ENCODE results near the gene PKIB. TPM values are rescaled to one million over a fixed set of nuclear protein-coding genes. Genes with fewer than 3 reads are reported as not detected.

PKIB gene
- total RNA-seq, 2 donors from 2014 or later: 63.4 to 113 TPM

DNA sequence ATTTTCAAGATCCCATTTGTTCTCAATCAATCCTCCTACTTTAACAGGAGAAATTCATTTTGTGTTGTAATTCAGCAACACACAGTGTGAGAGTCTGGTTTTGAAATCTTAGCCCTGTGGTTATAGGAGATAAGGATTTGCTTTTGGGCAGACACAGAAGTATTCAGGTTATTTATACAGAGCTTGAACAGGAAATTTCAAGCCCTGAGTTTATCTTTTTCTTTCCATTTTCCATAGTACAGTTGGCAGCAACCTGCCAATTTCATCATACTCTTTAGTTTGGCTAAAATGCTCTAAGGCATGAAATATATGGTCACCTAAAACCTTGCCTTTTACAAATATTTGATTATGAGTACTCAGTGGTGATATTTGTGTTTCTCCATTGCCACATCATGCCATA is 41.4 kb downstream of the PKIB start:
- Histone ChIP-seq H3K36me3 (no peaks in the 10 kb centered on the region), H3K9ac (ENCODE audit: low read depth in 2 of 2, low read length in 2 of 2) (no peak overlapping the region), H3K4me1 (no peaks in the 10 kb centered on the region), H3K27ac (no peak overlapping the region), H3K4me3 (no peak overlapping the region), H3K27me3 (no peaks in the 10 kb centered on the region), H3K9me3 (no peaks in the 10 kb centered on the region)
- TF ChIP-seq, protein P1, sequence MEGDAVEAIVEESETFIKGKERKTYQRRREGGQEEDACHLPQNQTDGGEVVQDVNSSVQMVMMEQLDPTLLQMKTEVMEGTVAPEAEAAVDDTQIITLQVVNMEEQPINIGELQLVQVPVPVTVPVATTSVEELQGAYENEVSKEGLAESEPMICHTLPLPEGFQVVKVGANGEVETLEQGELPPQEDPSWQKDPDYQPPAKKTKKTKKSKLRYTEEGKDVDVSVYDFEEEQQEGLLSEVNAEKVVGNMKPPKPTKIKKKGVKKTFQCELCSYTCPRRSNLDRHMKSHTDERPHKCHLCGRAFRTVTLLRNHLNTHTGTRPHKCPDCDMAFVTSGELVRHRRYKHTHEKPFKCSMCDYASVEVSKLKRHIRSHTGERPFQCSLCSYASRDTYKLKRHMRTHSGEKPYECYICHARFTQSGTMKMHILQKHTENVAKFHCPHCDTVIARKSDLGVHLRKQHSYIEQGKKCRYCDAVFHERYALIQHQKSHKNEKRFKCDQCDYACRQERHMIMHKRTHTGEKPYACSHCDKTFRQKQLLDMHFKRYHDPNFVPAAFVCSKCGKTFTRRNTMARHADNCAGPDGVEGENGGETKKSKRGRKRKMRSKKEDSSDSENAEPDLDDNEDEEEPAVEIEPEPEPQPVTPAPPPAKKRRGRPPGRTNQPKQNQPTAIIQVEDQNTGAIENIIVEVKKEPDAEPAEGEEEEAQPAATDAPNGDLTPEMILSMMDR (IDR thresholded peaks at IDR 0.05): no peak
- intact Hi-C loops (cut with DNase I): no loop called here
- DNase-seq: no peak

DNA sequence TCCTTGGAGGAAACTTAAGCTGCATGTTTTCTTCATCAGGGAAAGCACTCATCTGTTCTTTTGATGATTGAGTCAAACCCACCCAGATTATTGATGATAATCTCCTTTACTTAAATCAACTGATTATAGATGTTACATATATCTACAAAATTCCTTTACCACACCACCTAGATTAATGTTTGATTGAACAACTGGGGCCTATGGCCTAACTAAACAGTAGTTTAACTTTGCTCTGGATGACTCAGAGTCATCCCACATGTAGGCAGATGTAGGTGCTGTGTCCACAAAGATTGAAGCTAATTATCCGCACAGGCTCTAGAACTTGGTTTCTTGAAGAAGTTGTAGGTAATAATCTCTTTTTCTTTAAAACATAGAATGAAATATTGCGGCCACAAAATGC is 42.2 kb downstream of the PKIB start:
- Histone ChIP-seq H3K27ac (peak overlapping the region; percentile 50), H3K9ac (ENCODE audit: low read depth in 2 of 2, low read length in 2 of 2) (no peak overlapping the region), H3K4me1 (peaks cover 3% of the 10 kb centered on the region), H3K27me3 (no peaks in the 10 kb centered on the region), H3K36me3 (no peaks in the 10 kb centered on the region), H3K4me3 (no peak overlapping the region), H3K9me3 (no peaks in the 10 kb centered on the region)
- intact Hi-C loops (cut with DNase I): no loop called here
- TF ChIP-seq, protein P1 (IDR thresholded peaks at IDR 0.05): no peak
- no peak for DNase-seq

DNA sequence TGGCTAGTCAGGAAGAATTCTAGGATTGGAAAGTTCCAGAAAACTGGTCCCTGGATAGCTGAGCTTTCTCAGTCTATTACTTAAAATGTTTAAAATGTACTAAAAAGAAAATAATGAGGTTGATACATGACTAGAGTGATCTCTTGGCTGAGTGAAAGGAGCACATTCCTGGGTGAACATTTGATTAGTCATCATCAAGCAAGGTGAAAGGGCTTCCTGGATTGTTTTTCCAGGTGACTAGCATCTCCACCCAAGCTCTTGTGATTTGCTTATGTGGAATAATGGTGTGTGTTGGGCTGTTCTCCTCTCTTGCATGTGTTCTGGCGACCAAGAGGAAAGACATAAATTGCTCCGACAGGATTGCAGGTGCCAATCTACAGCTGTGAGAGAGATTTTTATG is 42.9 kb downstream of the PKIB start:
- Histone ChIP-seq H3K9me3 (no peaks in the 10 kb centered on the region), H3K9ac (ENCODE audit: low read depth in 2 of 2, low read length in 2 of 2) (no peak overlapping the region), H3K4me3 (no peak overlapping the region), H3K36me3 (no peaks in the 10 kb centered on the region), H3K4me1 (peaks cover 3% of the 10 kb centered on the region), H3K27me3 (no peaks in the 10 kb centered on the region), H3K27ac (peak overlapping the region; percentile 50)
- TF ChIP-seq, protein P1 (IDR thresholded peaks at IDR 0.05): no peak
- DNase-seq: no peak
- intact Hi-C loops (cut with DNase I): no loop called here

DNA sequence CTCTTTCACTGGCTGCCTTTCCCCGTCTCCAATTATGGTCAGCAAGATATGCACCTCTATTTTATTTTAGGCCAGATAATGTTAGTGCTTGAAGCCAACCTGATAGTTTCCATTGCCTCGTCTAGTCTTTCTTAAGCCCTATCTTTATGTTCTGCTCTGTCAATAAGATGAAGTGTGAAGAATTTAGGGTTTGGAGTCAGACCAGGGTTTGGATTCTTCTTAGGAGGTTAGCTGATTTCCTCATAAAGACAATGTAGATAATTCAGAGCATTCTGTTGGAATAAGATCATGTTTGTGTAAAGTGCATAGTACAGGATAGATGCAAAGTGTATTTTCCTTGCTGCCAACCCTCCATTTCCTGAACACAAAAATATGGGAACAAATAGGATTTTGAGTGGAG is 43.8 kb downstream of the PKIB start:
- TF ChIP-seq, protein P1 (IDR thresholded peaks at IDR 0.05): no peak
- no peak for DNase-seq
- H3K9ac ChIP-seq (ENCODE audit: low read depth in 2 of 2, low read length in 2 of 2): no peak overlapping the region
- no peaks in the 10 kb centered on the region for H3K36me3 ChIP-seq
- H3K4me3 ChIP-seq: no peak overlapping the region
- intact Hi-C loops (cut with DNase I): no loop called here
- no peak overlapping the region for H3K27ac ChIP-seq
- H3K9me3 ChIP-seq: no peaks in the 10 kb centered on the region
- H3K4me1 ChIP-seq: peaks cover 3% of the 10 kb centered on the region
- H3K27me3 ChIP-seq: no peaks in the 10 kb centered on the region

DNA sequence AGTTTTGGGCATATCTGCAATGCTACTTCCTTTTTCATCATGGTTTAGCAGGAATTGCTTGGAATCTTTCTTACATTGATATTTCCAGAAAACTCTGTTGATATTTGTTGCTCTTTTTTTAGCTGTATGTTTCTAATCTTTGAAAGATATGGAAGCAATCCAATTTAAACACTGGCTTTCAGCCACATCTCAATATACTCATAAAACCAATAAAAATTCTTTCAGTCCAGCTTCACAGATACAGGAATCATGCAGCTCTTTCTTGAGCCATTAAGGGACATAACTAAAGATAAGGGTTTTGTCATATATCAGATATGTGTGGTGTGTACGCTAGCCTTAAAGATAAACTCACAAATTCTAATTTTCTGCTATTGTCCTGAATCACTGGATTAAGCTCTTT is 47.4 kb downstream of the PKIB start:
- DNase-seq: no peak
- intact Hi-C loops (cut with DNase I): no loop called here

More for the DNA sequence above, 47.4 kb downstream of the PKIB start:
- Histone ChIP-seq H3K9ac (ENCODE audit: low read depth in 2 of 2, low read length in 2 of 2) (no peak overlapping the region), H3K36me3 (no peaks in the 10 kb centered on the region), H3K9me3 (no peaks in the 10 kb centered on the region), H3K27ac (no peak overlapping the region), H3K4me1 (peaks cover 3% of the 10 kb centered on the region), H3K27me3 (no peaks in the 10 kb centered on the region), H3K4me3 (no peak overlapping the region)
- TF ChIP-seq, protein P1 (IDR thresholded peaks at IDR 0.05): no peak
